NCI-H1105 treated with DMSO at 0.1 percent for 48 hours (cell line): ENCODE measurements around the gene CDC25A.
"Not testable (repeated sequence)": the region's sequence is repeated elsewhere in the genome, so short reads cannot be mapped to it uniquely, and the experiment has no call there.

ENCODE experiments used
- DNase-seq: peaks from one replicate; lab custom pipeline; 2025; lab: John Stamatoyannopoulos, UW

The CDC25A gene

DNA sequence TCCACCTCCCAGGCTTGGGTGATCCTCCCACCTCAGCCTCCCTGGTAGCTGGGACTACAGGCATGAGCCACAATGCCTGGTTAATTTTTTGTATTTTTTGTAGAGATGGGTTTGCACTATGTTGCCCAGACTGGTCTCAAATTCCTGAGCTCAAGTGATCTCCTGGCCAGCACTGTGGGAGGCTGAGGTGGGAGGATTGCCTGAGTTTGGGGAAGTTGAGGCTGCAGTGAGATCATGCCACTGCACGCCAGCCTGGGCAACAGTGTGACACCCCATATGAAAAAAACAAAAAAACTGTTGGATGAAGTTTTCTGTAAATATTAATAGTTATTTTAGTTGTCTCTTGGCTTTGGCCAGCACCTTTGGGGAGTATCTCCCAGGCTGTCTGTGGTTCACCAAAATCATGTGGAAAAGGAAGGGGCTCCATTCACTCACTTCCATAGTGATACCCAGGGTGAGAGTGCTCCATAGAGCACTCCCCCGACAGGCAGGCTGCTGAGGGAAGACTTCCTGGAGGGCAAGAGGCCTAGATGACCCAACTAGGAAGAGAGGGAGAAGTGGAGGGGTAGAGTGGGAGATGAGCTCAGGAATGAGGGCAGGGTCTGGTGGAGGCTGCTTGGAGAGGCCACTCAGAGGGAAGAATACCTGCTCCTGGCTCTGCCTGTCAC, 47.1 kb downstream of the CDC25A start:
- no peak for DNase-seq

DNA sequence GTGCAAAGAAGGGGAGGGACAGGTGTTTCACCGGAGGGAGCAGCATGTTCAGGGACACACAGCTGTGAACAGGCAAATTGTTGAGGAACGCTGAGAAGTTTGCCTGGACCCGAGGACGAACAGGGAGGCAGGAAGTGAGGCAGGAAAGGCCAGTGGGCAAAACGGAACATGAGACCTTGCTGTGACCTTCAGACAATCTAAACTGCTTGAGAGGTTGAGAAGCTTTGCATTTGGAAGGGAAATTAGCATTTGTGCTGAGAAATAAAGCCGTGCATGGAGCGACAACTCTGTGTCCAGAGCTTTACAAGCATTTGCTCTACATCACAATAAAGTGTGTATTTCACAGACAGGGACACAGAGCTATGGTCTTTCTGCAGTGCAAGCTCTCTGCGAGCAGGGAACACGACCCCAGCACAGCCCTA, 47.9 kb downstream of the CDC25A start:
- no peak for DNase-seq

DNA sequence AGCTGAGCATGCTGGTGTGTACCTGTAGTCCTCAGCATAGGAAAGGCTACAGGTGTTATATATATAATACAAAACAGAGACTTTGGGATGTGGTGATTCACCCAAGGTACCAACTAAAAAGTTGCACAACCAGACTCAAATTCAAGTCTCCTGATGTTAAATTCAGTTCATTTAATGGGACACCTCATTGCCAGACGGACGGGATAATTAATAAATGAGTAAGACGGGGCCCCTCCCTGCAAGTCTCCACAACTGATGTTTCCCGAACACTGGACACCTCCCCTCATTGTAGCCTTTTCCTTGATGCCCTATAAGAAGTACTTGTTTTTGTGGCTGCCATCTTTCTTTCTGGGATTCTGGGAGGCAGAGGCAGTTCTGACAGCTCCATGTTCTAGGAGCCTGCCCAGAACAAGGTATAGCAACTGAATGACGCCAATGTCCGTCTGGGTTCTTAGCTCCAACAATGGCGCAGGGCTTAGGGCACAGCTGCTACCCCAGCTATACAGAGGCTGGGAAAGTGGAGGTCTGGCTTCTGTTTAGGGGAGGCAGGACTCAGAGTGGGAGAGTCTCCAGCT, 50.7 kb downstream of the CDC25A start:
- DNase-seq: no peak

- no peak for DNase-seq
Measured at GRCh38 chr3:48135552-48136495, 52.4 kb downstream of the CDC25A start.

- DNase-seq: no peak
Measured at GRCh38 chr3:48130321-48130904, 57.8 kb downstream of the CDC25A start.

DNA sequence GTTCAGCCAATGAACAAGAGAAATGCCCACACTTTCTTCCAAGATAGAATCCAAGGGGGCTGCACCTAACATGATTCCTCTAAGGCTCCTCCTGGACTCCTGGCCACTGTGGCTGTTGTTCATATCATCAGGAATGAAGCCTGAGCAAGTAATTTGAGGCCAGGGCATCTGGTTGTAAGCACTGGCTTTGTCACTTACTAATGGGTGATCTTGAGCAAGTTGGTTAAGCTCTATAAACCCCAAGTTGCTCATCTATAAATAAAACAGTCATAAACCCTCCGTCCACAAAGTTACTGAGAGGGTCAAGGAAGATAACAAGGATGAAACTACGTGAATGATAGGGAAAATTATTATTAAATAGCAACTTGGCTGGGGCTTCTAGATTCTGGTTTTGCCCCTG, 58.3 kb downstream of the CDC25A start:
- DNase-seq: no peak

DNA sequence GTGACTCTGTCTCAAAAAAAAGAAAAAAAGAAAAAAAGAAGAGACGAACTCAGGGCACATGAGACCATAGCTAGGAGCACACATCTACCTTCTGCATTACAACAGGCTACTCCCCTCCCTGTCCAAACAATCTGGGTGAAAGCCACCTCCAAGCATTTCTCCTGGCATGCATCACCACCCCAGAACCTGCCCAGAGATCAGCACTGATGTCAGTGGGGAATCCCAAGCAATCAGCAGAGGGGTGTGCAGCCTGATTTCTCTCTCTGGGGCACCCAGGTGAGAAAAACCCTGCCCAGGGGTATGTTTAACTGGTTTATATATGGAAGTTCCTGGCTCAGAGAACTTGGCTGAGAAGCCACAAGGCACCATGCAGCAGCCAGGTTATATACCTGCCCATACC, 59.4 kb downstream of the CDC25A start:
- no peak for DNase-seq

GRCh38 chr3:48125886-48126622, 62.2 kb downstream of the CDC25A start:
- no peak for DNase-seq

- no peak for DNase-seq
Measured at GRCh38 chr3:48125013-48125705, 63.1 kb downstream of the CDC25A start.

GRCh38 chr3:48123346-48123745, 64.9 kb downstream of the CDC25A start:
- no peak for DNase-seq

- no peak for DNase-seq
Measured at GRCh38 chr3:48122504-48122903, 65.7 kb downstream of the CDC25A start.

DNA sequence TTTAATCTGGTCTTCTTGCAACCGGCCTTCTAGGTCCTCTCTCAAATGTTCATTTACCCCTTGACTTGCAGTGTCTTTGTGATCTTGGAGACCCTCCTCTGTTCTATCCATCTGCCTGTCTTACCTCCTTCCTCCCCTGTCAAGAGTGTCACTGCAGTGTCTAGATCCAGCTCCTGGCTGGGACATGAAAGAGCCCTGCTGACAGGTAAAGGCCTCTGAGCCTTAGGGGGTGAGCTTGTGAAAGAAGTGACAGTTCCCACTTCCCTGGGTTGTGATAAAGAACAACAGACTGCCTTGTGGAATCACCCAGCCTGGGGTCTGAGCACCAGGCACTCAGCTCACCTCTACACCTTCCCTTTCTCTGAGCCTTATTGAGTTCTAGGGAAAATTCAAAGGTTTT, 68.0 kb downstream of the CDC25A start:
- DNase-seq: no peak

- DNase-seq: no peak
Measured at GRCh38 chr3:48119505-48120193, 68.6 kb downstream of the CDC25A start.

DNA sequence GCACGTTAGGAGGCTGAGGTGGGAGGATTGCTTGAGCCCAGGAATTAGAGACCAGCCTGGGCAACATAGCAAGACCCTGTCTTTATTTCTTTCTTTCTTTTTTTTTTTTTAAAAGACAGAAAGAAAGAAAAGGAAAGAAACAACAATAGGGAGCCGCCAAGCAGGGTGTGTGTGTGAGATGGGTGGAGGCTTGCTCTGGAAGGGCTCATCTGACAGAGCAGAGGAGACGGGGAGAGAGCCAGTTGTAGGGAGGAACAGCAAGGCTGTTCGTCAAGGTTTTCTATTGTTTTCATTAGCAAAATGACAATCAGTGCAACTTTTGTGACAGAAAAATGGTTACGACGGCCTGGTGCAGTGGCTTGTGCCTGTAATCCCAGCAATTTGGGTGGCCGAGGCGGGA, 69.3 kb downstream of the CDC25A start:
- no peak for DNase-seq

- no peak for DNase-seq
Measured at GRCh38 chr3:48118322-48118721, 69.9 kb downstream of the CDC25A start.

DNA sequence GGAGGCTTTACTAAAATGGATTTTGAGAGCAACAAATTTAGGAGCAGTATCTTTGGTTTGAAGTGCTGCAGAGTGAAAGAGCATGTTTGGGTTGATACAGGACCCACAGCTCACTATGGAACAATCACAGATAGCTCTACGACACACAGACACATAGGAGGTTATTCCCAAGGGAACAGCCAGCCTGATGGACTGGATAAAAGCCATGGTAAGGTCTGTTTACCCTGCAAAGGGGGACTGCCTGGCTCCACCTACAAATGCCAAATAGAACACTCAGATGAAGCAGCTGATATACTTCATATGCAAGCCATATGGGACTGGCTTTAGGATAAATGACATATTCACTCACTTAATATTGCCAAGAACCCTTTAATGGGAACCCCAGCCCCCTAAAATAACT, 75.4 kb downstream of the CDC25A start:
- no peak for DNase-seq

DNA sequence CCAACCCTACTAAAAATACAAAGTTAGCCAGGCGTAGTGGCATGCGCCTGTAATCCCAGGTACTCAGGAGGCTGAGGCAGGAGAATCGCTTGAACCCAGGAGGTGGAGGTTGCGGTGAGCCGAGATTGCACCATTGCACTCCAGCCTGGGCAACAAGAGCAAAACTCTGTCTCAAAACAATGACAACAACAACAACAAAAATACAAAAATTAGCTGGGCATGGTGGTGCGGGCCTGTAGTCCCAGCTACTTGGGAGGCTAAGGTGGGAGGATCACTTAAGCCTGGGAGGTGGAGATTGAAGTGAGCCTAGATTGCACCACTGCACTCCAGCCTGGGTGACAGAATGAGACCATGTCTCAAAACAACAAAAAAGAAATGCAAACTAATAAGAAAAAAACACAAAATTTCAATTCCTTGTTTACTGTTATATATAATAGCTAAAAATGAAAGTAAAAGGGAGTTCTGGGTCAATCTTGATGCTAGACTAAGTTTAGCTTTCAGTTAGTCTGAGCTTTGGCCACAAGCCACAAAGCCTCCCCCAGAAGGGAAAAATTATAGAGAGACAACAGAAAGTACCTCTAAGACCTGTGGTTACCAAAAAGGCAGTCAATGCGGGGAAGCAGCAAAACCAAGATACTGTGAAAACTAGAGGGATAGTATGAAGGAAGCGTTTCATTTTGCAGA, 76.0 kb downstream of the CDC25A start:
- not testable (repeated sequence) for DNase-seq

DNA sequence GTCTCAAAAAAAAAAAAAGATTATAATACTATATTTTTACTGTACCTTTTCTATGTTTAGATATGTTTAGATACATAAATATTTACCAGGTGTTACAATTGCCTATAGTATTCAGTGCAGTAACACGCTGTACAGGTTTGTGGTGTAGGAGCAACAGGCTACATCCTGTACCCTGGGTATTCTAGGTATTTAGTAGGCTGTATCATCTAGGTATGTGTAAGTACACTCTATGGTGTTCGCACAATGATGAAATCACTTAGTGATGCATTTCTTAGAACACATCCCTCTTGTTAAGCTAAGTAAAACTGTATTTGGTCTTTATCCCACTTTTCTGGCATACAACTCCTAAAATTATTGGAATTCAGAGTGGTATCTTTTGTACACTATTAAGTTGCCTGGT, 77.8 kb downstream of the CDC25A start:
- no peak for DNase-seq

DNA sequence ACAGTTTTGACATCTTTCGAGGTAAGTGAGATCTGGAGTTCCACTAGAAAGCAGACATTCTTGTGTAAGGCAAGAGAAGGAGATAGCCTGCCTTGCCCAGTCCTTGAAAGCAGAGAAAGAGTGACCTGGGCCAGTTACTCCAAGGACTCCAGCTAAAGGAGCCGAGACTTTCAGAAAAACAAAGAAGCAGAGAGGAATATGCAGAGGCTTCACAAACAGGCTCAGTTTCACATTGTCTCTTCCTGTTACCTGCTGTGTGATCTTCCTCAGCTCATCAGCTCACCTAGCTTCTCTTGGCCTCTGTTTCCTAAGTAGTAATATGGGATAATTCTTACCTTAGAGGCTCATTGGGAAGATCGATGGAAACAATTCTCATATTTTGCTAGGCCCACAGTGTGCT, 81.0 kb downstream of the CDC25A start:
- no peak for DNase-seq
